H54 (cell line): Measurements from ENCODE around the gene NABP2.
"Not testable (repeated sequence)": the region's sequence is repeated elsewhere in the genome, so short reads cannot be mapped to it uniquely, and the experiment has no call there.

ENCODE experiments used
- DNase-seq: peaks from one replicate; pipeline ENCODE4 v3.0.0; 2011; ENCODE audit warnings: low spot score, mixed read lengths; ENCODE audit not compliant: insufficient read length
- FAIRE-seq: peaks from 3 replicates; lab custom pipeline; 2011; peaks lifted over from hg19 to GRCh38; lab: Jason Lieb, UNC
- POLR2A ChIP-seq: IDR thresholded peaks from 2 replicates; pipeline ENCODE4 v1.6.1; 2011; ENCODE audit warnings: low read depth, mild to moderate bottlenecking, low read length

The NABP2 gene

GRCh38 chr12:56224102-56224701 lies at the start of gene NABP2:
TSS of gene NABP2 (plus strand) at chr12:56224342. CDS start at chr12:56224857, 515 bp downstream.
- peak; percentile 41 for FAIRE-seq
- peak; percentile 98 for DNase-seq
- peak; percentile 52; the same call in 1 of the 2 replicates for TF ChIP-seq POLR2A

GRCh38 chr12:56178347-56178746 lies 45.8 kb upstream of the NABP2 start:
- no peak for DNase-seq
- FAIRE-seq = no peak
- no peak for TF ChIP-seq POLR2A

- TF ChIP-seq POLR2A = no peak
- FAIRE-seq (no peak), DNase-seq (no peak)
Observed at GRCh38 chr12:56186957-56187356, 37.2 kb upstream of the NABP2 start.

GRCh38 chr12:56188131-56188777 lies 35.9 kb upstream of the NABP2 start:
- FAIRE-seq (no peak), DNase-seq (no peak)
- no peak for TF ChIP-seq POLR2A

GRCh38 chr12:56188778-56189098 lies 35.4 kb upstream of the NABP2 start:
- FAIRE-seq = no peak
- DNase-seq = no peak
- TF ChIP-seq POLR2A = no peak

- DNase-seq = peak; percentile 79
- FAIRE-seq = no peak
Observed at GRCh38 chr12:56189099-56189917, 34.8 kb upstream of the NABP2 start, which contains the start of gene SMARCC2. TSS of gene SMARCC2 (minus strand) at chr12:56189483. CDS start at chr12:56189461, 22 bp downstream.

GRCh38 chr12:56189918-56190694 lies 34.0 kb upstream of the NABP2 start:
- no peak for FAIRE-seq
- peak; percentile 71 for DNase-seq

More at GRCh38 chr12:56189099-56189917, 34.8 kb upstream of the NABP2 start, which contains the start of gene SMARCC2:
- TF ChIP-seq POLR2A = peak; percentile 66

GRCh38 chr12:56190695-56191155 lies 33.4 kb upstream of the NABP2 start:
- DNase-seq = no peak
- no peak for FAIRE-seq
- TF ChIP-seq POLR2A = no peak

More at GRCh38 chr12:56189918-56190694, 34.0 kb upstream of the NABP2 start:
- TF ChIP-seq POLR2A = no peak

GRCh38 chr12:56192582-56192981 lies 31.6 kb upstream of the NABP2 start:
- DNase-seq = no peak
- TF ChIP-seq POLR2A = no peak
- FAIRE-seq = no peak

GRCh38 chr12:56193025-56193578 lies 31.0 kb upstream of the NABP2 start:
- no peak for FAIRE-seq
- DNase-seq = peak; percentile 57

GRCh38 chr12:56196818-56197550 lies 27.2 kb upstream of the NABP2 start:
- not testable (repeated sequence) for FAIRE-seq, DNase-seq

More at GRCh38 chr12:56193025-56193578, 31.0 kb upstream of the NABP2 start:
- TF ChIP-seq POLR2A = no peak

- DNase-seq (no peak), FAIRE-seq (no peak)
- no peak for TF ChIP-seq POLR2A
Observed at GRCh38 chr12:56197921-56198635, 26.1 kb upstream of the NABP2 start.
